CD4-positive, CD25-positive, alpha-beta regulatory T cell (primary cell): ENCODE measurements around the gene ME1. TPM values are rescaled to one million over a fixed set of nuclear protein-coding genes. Genes with fewer than 3 reads are reported as not detected.

Experiments
- ATAC-seq, 2 donors: fragments of 150-1000 bp; cut with Tn5 transposase; one replicate each; pipeline ENCODE4 v1.10.0; 2021; ENCODE audit warnings: low read depth in 2 of 2, moderate number of reproducible peaks in 2 of 2, moderate library complexity in 1 of 2
- DNase-seq, 3 donors: peaks; one replicate each; pipeline versions ENCODE4 v3.0.0 to v3.0.0-alpha.2; 2012 to 2022; ENCODE audit warnings: mixed read lengths in 1 of 3
- H3K27ac ChIP-seq: one replicate; pipeline ENCODE4 v1.7.0; 2013; ENCODE audit warnings: mild to moderate bottlenecking, low read length; ENCODE audit not compliant: insufficient read depth, poor library complexity, severe bottlenecking
- H3K27me3 ChIP-seq: one replicate; pipeline ENCODE4 v1.7.0; 2013; ENCODE audit warnings: low read length; ENCODE audit not compliant: control insufficient read depth, insufficient read depth
- H3K36me3 ChIP-seq: one replicate; pipeline ENCODE4 v1.7.0; 2013; ENCODE audit warnings: mild to moderate bottlenecking, low read length, moderate library complexity; ENCODE audit not compliant: control insufficient read depth, insufficient read depth
- H3K4me1 ChIP-seq: 2 replicates; pipeline ENCODE4 v1.7.0; 2013; ENCODE audit warnings: mild to moderate bottlenecking, low read length; ENCODE audit not compliant: insufficient read depth, control insufficient read depth, poor library complexity, severe bottlenecking
- H3K4me3 ChIP-seq: one replicate; pipeline ENCODE4 v1.7.0; 2013; ENCODE audit warnings: low read depth, mild to moderate bottlenecking, low read length, moderate library complexity
- H3K9me3 ChIP-seq, 2 experiments: 1 replicate in 1 of 2; 2 replicates in 1 of 2; pipeline ENCODE4 v1.7.0; 2013; ENCODE audit warnings: low read length in 2 of 2, mild to moderate bottlenecking in 1 of 2, moderate library complexity in 1 of 2; ENCODE audit not compliant: control insufficient read depth in 2 of 2
- H3K27ac Mint-ChIP-seq, 3 donors: one replicate each; pipeline ENCODE4 v1.8.0; 2020 to 2022; ENCODE audit warnings: mild to moderate bottlenecking in 3 of 3, mixed read lengths in 3 of 3, moderate library complexity in 2 of 3
- H3K27me3 Mint-ChIP-seq: one replicate; pipeline ENCODE4 v1.8.0; 2022; ENCODE audit warnings: mild to moderate bottlenecking, mixed read lengths
- H3K36me3 Mint-ChIP-seq: one replicate; pipeline ENCODE4 v1.8.0; 2020; ENCODE audit warnings: mixed read lengths
- H3K4me1 Mint-ChIP-seq, 4 donors: one replicate each; pipeline ENCODE4 v1.8.0; 2020 to 2022; ENCODE audit warnings: mixed read lengths in 4 of 4, mild to moderate bottlenecking in 1 of 4
- H3K4me3 Mint-ChIP-seq, 4 donors: one replicate each; pipeline ENCODE4 v1.8.0; 2020 to 2022; ENCODE audit warnings: mild to moderate bottlenecking in 4 of 4, mixed read lengths in 4 of 4, moderate library complexity in 3 of 4
- H3K9me3 Mint-ChIP-seq, 7 donors: one replicate each; pipeline ENCODE4 v1.8.0; 2020 to 2022; ENCODE audit warnings: mixed read lengths in 7 of 7, mild to moderate bottlenecking in 3 of 7, moderate library complexity in 2 of 7
- polyA plus RNA-seq, 4 donors: library from polyadenylated mRNA; unstranded; fragments of 300-500 nt; fragmentation: Illumina TruSeq; gene quantifications; one replicate each; pipeline ENCODE4 v1.2.3, GENCODE V29; 2021
- total RNA-seq: library from RNA; stranded (reverse); gene quantifications from one replicate; pipeline ENCODE4 v1.2.3, GENCODE V29; 2022

ME1 gene
- total and polyA plus RNA-seq, 5 donors from 2014 or later, result not detected

- H3K27ac Mint-ChIP-seq, result no peak overlapping the region
- DNase-seq (no peak), ATAC-seq (no peak)
- no peaks in the 10 kb centered on the region for H3K4me1 ChIP-seq
- H3K4me1 Mint-ChIP-seq, result no peaks in the 10 kb centered on the region
- no peak overlapping the region for H3K27ac ChIP-seq
- peaks cover 2% of the 10 kb centered on the region for H3K27me3 Mint-ChIP-seq
- H3K4me3 ChIP-seq, result no peak overlapping the region
- H3K9me3 ChIP-seq, result no peaks in the 10 kb centered on the region
- H3K4me3 Mint-ChIP-seq, result no peak overlapping the region
- H3K9me3 Mint-ChIP-seq, result no peaks in the 10 kb centered on the region
- H3K27me3 ChIP-seq, result no peaks in the 10 kb centered on the region
- no peaks in the 10 kb centered on the region for H3K36me3 ChIP-seq
- no peaks in the 10 kb centered on the region for H3K36me3 Mint-ChIP-seq
Observed at GRCh38 chr6:83247471-83247870, 183.4 kb downstream of the ME1 start.

- Mint-ChIP-seq H3K4me3 (no peak overlapping the region), H3K36me3 (no peaks in the 10 kb centered on the region), H3K9me3 (no peaks in the 10 kb centered on the region), H3K4me1 (no peaks in the 10 kb centered on the region), H3K27ac (no peak overlapping the region), H3K27me3 (peaks cover 21% of the 10 kb centered on the region)
- no peaks in the 10 kb centered on the region for H3K36me3 ChIP-seq
- no peaks in the 10 kb centered on the region for H3K4me1 ChIP-seq
- peaks cover 6% of the 10 kb centered on the region for H3K27me3 ChIP-seq
- ATAC-seq (no peak), DNase-seq (no peak)
- no peak overlapping the region for H3K27ac ChIP-seq
- H3K9me3 ChIP-seq, result no peaks in the 10 kb centered on the region
- H3K4me3 ChIP-seq, result no peak overlapping the region
Observed at GRCh38 chr6:83231146-83231545, 199.7 kb downstream of the ME1 start.

- Histone ChIP-seq H3K4me1 (no peaks in the 10 kb centered on the region), H3K27ac (no peak overlapping the region), H3K9me3 (no peaks in the 10 kb centered on the region), H3K36me3 (no peaks in the 10 kb centered on the region), H3K4me3 (no peak overlapping the region), H3K27me3 (peaks cover 3% of the 10 kb centered on the region)
- DNase-seq (no peak), ATAC-seq (no peak)
- Mint-ChIP-seq H3K27ac (no peak overlapping the region), H3K9me3 (no peaks in the 10 kb centered on the region), H3K4me1 (peaks cover 0 to 2% (median 0%) of the 10 kb centered on the region in 4 donors), H3K36me3 (no peaks in the 10 kb centered on the region), H3K4me3 (no peak overlapping the region), H3K27me3 (peaks cover 6% of the 10 kb centered on the region)
Observed at GRCh38 chr6:83226517-83226916, 204.3 kb downstream of the ME1 start.

- Mint-ChIP-seq H3K4me1 (peaks cover 0 to 4% (median 0%) of the 10 kb centered on the region in 4 donors), H3K9me3 (peaks cover 0 to 2% (median 0%) of the 10 kb centered on the region in 7 donors), H3K36me3 (no peaks in the 10 kb centered on the region), H3K27me3 (peaks cover 6% of the 10 kb centered on the region), H3K4me3 (no peak overlapping the region), H3K27ac (no peak overlapping the region)
- no peaks in the 10 kb centered on the region for H3K4me1 ChIP-seq
- H3K4me3 ChIP-seq, result no peak overlapping the region
- H3K9me3 ChIP-seq, result no peaks in the 10 kb centered on the region
- DNase-seq (peak in 2 of 3 donors; percentile 24 to 54), ATAC-seq (no peak)
- H3K27ac ChIP-seq, result no peak overlapping the region
- no peaks in the 10 kb centered on the region for H3K27me3 ChIP-seq
- no peaks in the 10 kb centered on the region for H3K36me3 ChIP-seq
Observed at GRCh38 chr6:83221889-83222479, 208.9 kb downstream of the ME1 start.

GRCh38 chr6:83221276-83221675, 209.6 kb downstream of the ME1 start:
- H3K27me3 ChIP-seq, result no peaks in the 10 kb centered on the region
- no peaks in the 10 kb centered on the region for H3K36me3 ChIP-seq
- H3K27ac Mint-ChIP-seq, result no peak overlapping the region
- peaks cover 6% of the 10 kb centered on the region for H3K27me3 Mint-ChIP-seq
- H3K4me1 ChIP-seq, result no peaks in the 10 kb centered on the region
- no peak overlapping the region for H3K4me3 ChIP-seq
- no peak for DNase-seq
- no peak overlapping the region for H3K27ac ChIP-seq
- ATAC-seq, result no peak
- peaks cover 0 to 2% (median 0%) of the 10 kb centered on the region in 7 donors for H3K9me3 Mint-ChIP-seq
- H3K4me1 Mint-ChIP-seq, result peaks cover 0 to 4% (median 0%) of the 10 kb centered on the region in 4 donors
- no peaks in the 10 kb centered on the region for H3K36me3 Mint-ChIP-seq
- no peaks in the 10 kb centered on the region for H3K9me3 ChIP-seq
- H3K4me3 Mint-ChIP-seq, result no peak overlapping the region

- no peaks in the 10 kb centered on the region for H3K27me3 ChIP-seq
- H3K4me3 ChIP-seq, result no peak overlapping the region
- DNase-seq (no peak), ATAC-seq (no peak)
- H3K27me3 Mint-ChIP-seq, result peaks cover 10% of the 10 kb centered on the region
- peaks cover 0 to 2% (median 0%) of the 10 kb centered on the region in 7 donors for H3K9me3 Mint-ChIP-seq
- no peak overlapping the region for H3K4me3 Mint-ChIP-seq
- no peaks in the 10 kb centered on the region for H3K36me3 ChIP-seq
- H3K9me3 ChIP-seq, result no peaks in the 10 kb centered on the region
- H3K27ac ChIP-seq, result no peak overlapping the region
- H3K4me1 ChIP-seq, result no peaks in the 10 kb centered on the region
- H3K36me3 Mint-ChIP-seq, result no peaks in the 10 kb centered on the region
- H3K27ac Mint-ChIP-seq, result no peak overlapping the region
- peaks cover 0 to 4% (median 0%) of the 10 kb centered on the region in 4 donors for H3K4me1 Mint-ChIP-seq
Observed at GRCh38 chr6:83220121-83220520, 210.7 kb downstream of the ME1 start.

- Mint-ChIP-seq H3K4me1 (peaks cover 0 to 4% (median 0%) of the 10 kb centered on the region in 4 donors), H3K4me3 (no peak overlapping the region), H3K27me3 (peaks cover 23% of the 10 kb centered on the region), H3K9me3 (peaks cover 0 to 2% (median 0%) of the 10 kb centered on the region in 7 donors), H3K36me3 (no peaks in the 10 kb centered on the region), H3K27ac (no peak overlapping the region)
- Histone ChIP-seq H3K9me3 (no peaks in the 10 kb centered on the region), H3K36me3 (no peaks in the 10 kb centered on the region), H3K4me3 (no peak overlapping the region), H3K27ac (no peak overlapping the region), H3K27me3 (peaks cover 6% of the 10 kb centered on the region), H3K4me1 (no peaks in the 10 kb centered on the region)
- ATAC-seq (no peak), DNase-seq (no peak)
Observed at GRCh38 chr6:83218646-83219045, 212.2 kb downstream of the ME1 start.

- DNase-seq (no peak), ATAC-seq (no peak)
- Histone ChIP-seq H3K4me3 (no peak overlapping the region), H3K27me3 (peaks cover 10% of the 10 kb centered on the region), H3K27ac (no peak overlapping the region), H3K9me3 (no peaks in the 10 kb centered on the region), H3K36me3 (no peaks in the 10 kb centered on the region), H3K4me1 (no peaks in the 10 kb centered on the region)
- no peak overlapping the region for H3K4me3 Mint-ChIP-seq
- peaks cover 26% of the 10 kb centered on the region for H3K27me3 Mint-ChIP-seq
- H3K27ac Mint-ChIP-seq, result no peak overlapping the region
- H3K36me3 Mint-ChIP-seq, result no peaks in the 10 kb centered on the region
- peaks cover 0 to 2% (median 0%) of the 10 kb centered on the region in 7 donors for H3K9me3 Mint-ChIP-seq
- H3K4me1 Mint-ChIP-seq, result peaks cover 0 to 2% (median 0%) of the 10 kb centered on the region in 4 donors
Observed at GRCh38 chr6:83216806-83217205, 214.0 kb downstream of the ME1 start.
